GM18511 (cell line): ENCODE results near the gene KLHL9.
"Not testable (repeated sequence)": the region's sequence is repeated elsewhere in the genome, so short reads cannot be mapped to it uniquely, and the experiment has no call there.

ENCODE experiments used
- ATAC-seq: cut with Tn5 transposase; IDR thresholded peaks from one replicate; pipeline ENCODE4 v1.9.1; 2021; ENCODE audit warnings: mild to moderate bottlenecking, moderate library complexity; ENCODE audit not compliant: unreplicated experiment

Gene KLHL9, protein sequence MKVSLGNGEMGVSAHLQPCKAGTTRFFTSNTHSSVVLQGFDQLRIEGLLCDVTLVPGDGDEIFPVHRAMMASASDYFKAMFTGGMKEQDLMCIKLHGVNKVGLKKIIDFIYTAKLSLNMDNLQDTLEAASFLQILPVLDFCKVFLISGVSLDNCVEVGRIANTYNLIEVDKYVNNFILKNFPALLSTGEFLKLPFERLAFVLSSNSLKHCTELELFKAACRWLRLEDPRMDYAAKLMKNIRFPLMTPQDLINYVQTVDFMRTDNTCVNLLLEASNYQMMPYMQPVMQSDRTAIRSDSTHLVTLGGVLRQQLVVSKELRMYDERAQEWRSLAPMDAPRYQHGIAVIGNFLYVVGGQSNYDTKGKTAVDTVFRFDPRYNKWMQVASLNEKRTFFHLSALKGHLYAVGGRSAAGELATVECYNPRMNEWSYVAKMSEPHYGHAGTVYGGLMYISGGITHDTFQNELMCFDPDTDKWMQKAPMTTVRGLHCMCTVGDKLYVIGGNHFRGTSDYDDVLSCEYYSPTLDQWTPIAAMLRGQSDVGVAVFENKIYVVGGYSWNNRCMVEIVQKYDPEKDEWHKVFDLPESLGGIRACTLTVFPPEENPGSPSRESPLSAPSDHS

GRCh38 chr9:21334701-21335632, at the start of gene KLHL9:
KLHL9 (minus strand) TSS chr9:21335404; CDS start chr9:21334859, 545 bp downstream.
- peak; percentile 91 for ATAC-seq

DNA sequence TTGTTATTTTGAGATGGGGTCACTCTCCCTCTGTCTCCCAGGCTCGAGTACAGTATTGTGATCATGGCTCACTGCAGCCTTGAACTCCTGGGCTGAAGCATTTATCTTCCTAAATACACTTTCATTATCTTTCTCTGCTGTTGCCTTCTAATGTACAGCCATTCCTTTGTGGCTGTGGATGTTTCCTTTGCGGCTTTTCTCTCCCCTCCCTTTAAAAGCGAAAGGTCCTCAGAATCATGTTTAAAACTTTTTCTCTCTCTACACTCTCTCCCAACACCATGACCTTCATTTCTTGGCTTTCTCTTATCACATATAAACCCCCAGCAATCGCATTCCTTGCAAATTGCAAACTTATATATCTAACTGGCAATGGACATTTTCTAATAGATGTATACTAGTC, 48.4 kb upstream of the KLHL9 start:
- no peak for ATAC-seq

GRCh38 chr9:21381448-21382339, 46.5 kb upstream of the KLHL9 start:
- peak; percentile 96 for ATAC-seq

DNA sequence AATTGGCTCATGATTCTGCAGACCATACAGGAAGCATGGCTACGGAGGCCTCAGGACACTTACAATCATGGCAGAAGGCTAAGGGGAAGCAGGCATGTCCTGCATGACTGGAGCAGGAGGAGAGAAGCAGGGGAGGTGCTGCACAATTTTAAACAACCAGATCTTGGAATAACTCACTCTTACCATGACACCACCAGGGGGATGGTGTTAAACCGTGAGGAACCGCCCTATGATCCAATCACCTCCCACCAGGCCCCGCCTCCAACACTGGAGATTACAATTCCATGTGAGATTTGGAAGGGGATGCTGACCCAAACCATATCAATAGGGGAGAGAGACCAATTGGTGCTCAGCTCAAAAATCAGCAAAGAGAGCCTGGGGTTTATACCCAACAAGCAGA, 36.3 kb upstream of the KLHL9 start:
- ATAC-seq: not testable (repeated sequence)

GRCh38 chr9:21367957-21368356, 32.8 kb upstream of the KLHL9 start, which contains the start of gene IFNA13:
IFNA13 (minus strand) TSS chr9:21368057; CDS start chr9:21368010, 47 bp downstream.
- ATAC-seq: no peak

DNA sequence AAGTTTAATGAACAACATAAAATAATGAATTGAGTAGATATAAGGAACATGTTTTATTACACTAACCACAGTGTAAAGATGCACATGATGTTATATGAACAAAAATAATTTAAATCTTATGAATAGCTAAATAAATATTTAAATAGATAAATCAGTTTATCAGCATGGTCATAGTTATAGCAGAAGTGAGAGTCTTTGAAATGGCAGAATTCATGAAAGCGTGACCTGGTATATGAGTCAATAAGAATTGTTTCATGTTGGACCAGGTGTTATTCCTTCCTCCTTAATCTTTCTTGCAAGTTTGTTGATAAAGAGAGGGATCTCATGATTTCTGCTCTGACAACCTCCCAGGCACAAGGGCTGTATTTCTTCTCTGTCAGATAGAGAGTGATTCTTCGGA, 32.0 kb upstream of the KLHL9 start:
- peak; percentile 95 for ATAC-seq

DNA sequence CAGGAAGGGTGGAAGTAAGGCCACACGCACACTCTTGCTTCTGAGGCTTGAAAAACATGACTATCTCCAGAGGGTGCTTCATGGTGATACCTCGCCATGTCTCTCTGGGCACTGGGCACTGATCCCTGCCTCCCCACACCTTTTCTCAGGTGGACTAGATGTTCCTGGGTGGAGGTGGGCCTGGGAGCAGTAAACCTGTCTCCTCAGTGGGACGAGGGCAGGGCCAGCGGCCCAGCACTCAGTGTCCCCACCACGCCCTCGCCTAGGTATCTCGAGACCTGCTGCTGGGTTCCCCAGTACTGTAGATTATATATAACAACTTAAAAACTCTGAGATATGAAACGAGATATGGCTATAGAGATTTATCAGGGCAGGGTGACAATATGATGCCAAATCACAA, 27.1 kb upstream of the KLHL9 start:
- ATAC-seq: no peak

GRCh38 chr9:21357479-21358460, 22.6 kb upstream of the KLHL9 start:
- ATAC-seq: peak; percentile 96

- no peak for ATAC-seq
Measured at GRCh38 chr9:21350787-21351186, 15.6 kb upstream of the KLHL9 start, which contains the start of gene IFNA6. IFNA6 (minus strand) TSS chr9:21350887; CDS start chr9:21350887, 0 bp downstream.

GRCh38 chr9:21348430-21348970, 13.3 kb upstream of the KLHL9 start:
- ATAC-seq: no peak

GRCh38 chr9:21340735-21341134, 5.5 kb upstream of the KLHL9 start:
- no peak for ATAC-seq

DNA sequence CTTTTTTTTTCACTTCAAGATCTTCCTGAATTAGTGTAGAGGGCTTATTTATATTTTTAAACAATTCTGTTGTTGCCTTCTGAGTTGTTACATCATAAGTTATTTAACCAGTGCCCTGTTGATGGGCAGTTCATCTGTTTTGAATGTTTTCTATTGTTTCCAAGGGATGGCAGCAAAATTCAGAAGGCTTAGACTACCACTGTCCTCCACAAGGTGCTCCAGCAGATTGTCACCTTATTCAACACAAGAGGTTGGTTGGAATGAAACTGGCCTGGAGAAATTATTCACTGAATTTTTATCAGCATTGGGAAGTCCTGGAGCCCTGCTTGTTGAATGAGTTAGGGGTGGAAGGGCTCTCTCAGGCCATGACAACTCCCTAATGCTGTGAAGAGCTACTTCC, 1.3 kb upstream of the KLHL9 start:
- no peak for ATAC-seq

GRCh38 chr9:21333226-21333625, 2.0 kb downstream of the KLHL9 start:
- no peak for ATAC-seq

GRCh38 chr9:21331676-21332402, 3.4 kb downstream of the KLHL9 start:
- no peak for ATAC-seq

- peak; percentile 87 for ATAC-seq
Measured at GRCh38 chr9:21326526-21327139, 8.6 kb downstream of the KLHL9 start.

DNA sequence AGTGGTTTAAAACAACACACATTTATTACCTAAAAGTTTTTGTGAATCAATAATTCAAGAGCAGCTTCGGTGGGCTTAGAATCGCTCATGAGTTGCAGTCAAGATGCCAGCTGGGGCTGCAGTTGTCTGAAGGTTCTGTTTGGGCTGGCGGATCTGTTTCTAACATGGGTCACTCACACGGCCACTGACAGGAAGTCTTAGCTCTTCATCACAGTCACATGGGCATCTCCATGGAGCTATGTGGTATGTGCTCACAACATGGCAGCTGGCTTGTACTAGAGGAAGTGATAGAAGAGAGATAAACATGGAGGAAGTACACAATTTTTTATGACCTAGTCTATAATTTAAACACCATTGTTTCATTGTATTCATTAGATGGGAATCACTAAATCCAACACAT, 11.2 kb downstream of the KLHL9 start:
- ATAC-seq: no peak

- ATAC-seq: no peak
Measured at GRCh38 chr9:21322911-21323461, 12.2 kb downstream of the KLHL9 start.
